WTC11 (cell line): ENCODE measurements around the gene ADAMTS18. TPM values are rescaled to one million over a fixed set of nuclear protein-coding genes. Genes with fewer than 3 reads are reported as not detected.
"Not testable (repeated sequence)": the region's sequence is repeated elsewhere in the genome, so short reads cannot be mapped to it uniquely, and the experiment has no call there.

Source experiments
- ATAC-seq: fragments of 200-7000 bp; cut with Tn5 transposase; 2 replicates; pipeline ENCODE4 v1.10.0; 2021; ENCODE audit warnings: mild to moderate bottlenecking, moderate library complexity
- CTCF ChIA-PET: fragments of 300-600 bp; sonication (Branson Sonifier 250); formaldehyde crosslinking; loops from one replicate; lab custom pipeline; 2021; ENCODE audit warnings: antibody characterized with exemption; lab: Charles Lee
- POLR2A ChIA-PET: fragments of 350-600 bp; sonication (Branson Sonifier 250); formaldehyde crosslinking; loops from one replicate; lab custom pipeline; 2021; ENCODE audit warnings: antibody characterized with exemption; lab: Charles Lee
- DNase-seq: peaks from one replicate; pipeline ENCODE4 v3.0.0; 2021; ENCODE audit warnings: low spot score
- H3K27ac Mint-ChIP-seq: 2 replicates; pipeline ENCODE4 v1.8.0; 2021; ENCODE audit warnings: mixed read lengths
- H3K27me3 Mint-ChIP-seq: 2 replicates; pipeline ENCODE4 v1.8.0; 2021; ENCODE audit warnings: low read depth, mild to moderate bottlenecking, moderate library complexity, mixed read lengths
- H3K36me3 Mint-ChIP-seq: 2 replicates; pipeline ENCODE4 v1.8.0; 2021; ENCODE audit warnings: mixed read lengths
- H3K4me1 Mint-ChIP-seq: 2 replicates; pipeline ENCODE4 v1.8.0; 2022; ENCODE audit warnings: mixed read lengths
- H3K4me3 Mint-ChIP-seq: 2 replicates; pipeline ENCODE4 v1.8.0; 2021; ENCODE audit warnings: mild to moderate bottlenecking, moderate library complexity, mixed read lengths
- H3K9me3 Mint-ChIP-seq: 2 replicates; pipeline ENCODE4 v1.8.0; 2021; ENCODE audit warnings: mixed read lengths
- ESRRA ChIP-seq: sonication (generic); formaldehyde crosslinking; IDR thresholded peaks from 2 replicates; pipeline ENCODE4 v1.8.1; 2022; ENCODE audit warnings: mild to moderate bottlenecking, missing genetic modification reagents, borderline replicate concordance
- FOXK1 ChIP-seq: sonication (generic); formaldehyde crosslinking; IDR thresholded peaks from 2 replicates; pipeline ENCODE4 v1.8.0; 2022; ENCODE audit warnings: mild to moderate bottlenecking, moderate library complexity, missing genetic modification reagents
- GABPB1 ChIP-seq: sonication (generic); formaldehyde crosslinking; IDR thresholded peaks from 2 replicates; pipeline ENCODE4 v1.8.1; 2023; ENCODE audit warnings: mild to moderate bottlenecking, missing genetic modification reagents
- HMGA2 ChIP-seq: fragments of 250-450 bp; sonication (Bioruptor Pico); IDR thresholded peaks from 2 replicates; pipeline ENCODE4 v1.4.0; 2021; ENCODE audit warnings: mild to moderate bottlenecking, moderate library complexity
- IRF2 ChIP-seq: sonication (generic); formaldehyde crosslinking; IDR thresholded peaks from 2 replicates; pipeline ENCODE4 v1.8.0; 2022; ENCODE audit warnings: low read depth, missing genetic modification reagents, borderline replicate concordance
- JAZF1 ChIP-seq: fragments of 250-450 bp; sonication (Bioruptor Pico); IDR thresholded peaks from 2 replicates; pipeline ENCODE4 v1.9.0; 2021; ENCODE audit warnings: moderate library complexity, mild to moderate bottlenecking, inconsistent platforms
- KAT7 ChIP-seq: sonication (generic); formaldehyde crosslinking; IDR thresholded peaks from 2 replicates; pipeline ENCODE4 v1.8.1; 2023; ENCODE audit warnings: missing genetic modification reagents, mild to moderate bottlenecking, borderline replicate concordance
- NR1H2 ChIP-seq: sonication (generic); formaldehyde crosslinking; IDR thresholded peaks from 2 replicates; pipeline ENCODE4 v1.9.0; 2021; ENCODE audit warnings: mild to moderate bottlenecking, moderate library complexity, missing genetic modification reagents
- PRRX2 ChIP-seq: fragments of 250-450 bp; sonication (Bioruptor Pico); IDR thresholded peaks from 2 replicates; pipeline ENCODE4 v1.8.0; 2021; ENCODE audit warnings: mild to moderate bottlenecking
- USF1 ChIP-seq: sonication (generic); formaldehyde crosslinking; IDR thresholded peaks from 2 replicates; pipeline ENCODE4 v1.8.0; 2022; ENCODE audit warnings: mild to moderate bottlenecking, missing genetic modification reagents
- ZNF121 ChIP-seq: sonication (generic); formaldehyde crosslinking; IDR thresholded peaks from 2 replicates; pipeline ENCODE4 v1.8.0; 2023; ENCODE audit warnings: missing genetic modification reagents
- ZNF281 ChIP-seq: sonication (generic); formaldehyde crosslinking; IDR thresholded peaks from 2 replicates; pipeline ENCODE4 v1.8.0; 2023; ENCODE audit warnings: mild to moderate bottlenecking, missing genetic modification reagents
- ZNF396 ChIP-seq: fragments of 250-450 bp; sonication (Bioruptor Pico); IDR thresholded peaks from 2 replicates; pipeline ENCODE4 v1.8.0; 2021; ENCODE audit warnings: mild to moderate bottlenecking, moderate library complexity, borderline replicate concordance
- ZNF416 ChIP-seq: fragments of 250-450 bp; sonication (Bioruptor Pico); IDR thresholded peaks from 2 replicates; pipeline ENCODE4 v1.9.0; 2021; ENCODE audit warnings: mild to moderate bottlenecking, inconsistent platforms
- ZNF532 ChIP-seq: fragments of 250-450 bp; sonication (Bioruptor Pico); IDR thresholded peaks from 2 replicates; pipeline ENCODE4 v1.9.0; 2021; ENCODE audit warnings: mild to moderate bottlenecking, borderline replicate concordance
- ZNF671 ChIP-seq: fragments of 250-450 bp; sonication (Bioruptor Pico); IDR thresholded peaks from 2 replicates; pipeline ENCODE4 v1.8.0; 2021; ENCODE audit warnings: mild to moderate bottlenecking
- ZSCAN18 ChIP-seq: fragments of 250-450 bp; sonication (Bioruptor Pico); IDR thresholded peaks from 2 replicates; pipeline ENCODE4 v2.1.2; 2022; ENCODE audit warnings: mild to moderate bottlenecking, moderate library complexity
- total RNA-seq: library from RNA; stranded (reverse); gene quantifications from 3 replicates; pipeline ENCODE4 v1.2.3, GENCODE V29; 2021

The ADAMTS18 gene
- total RNA-seq, 1 experiment from 2014 or later, result 0.17 TPM

- TF ChIP-seq ZSCAN18, result no peak
These were observed 152.5 kb downstream of the ADAMTS18 start (continued) for GRCh38 chr16:77282345-77282744.

GRCh38 chr16:77279316-77279715, 155.5 kb downstream of the ADAMTS18 start:
- DNase-seq, H3K27me3 Mint-ChIP-seq, ATAC-seq, H3K9me3 Mint-ChIP-seq, H3K27ac Mint-ChIP-seq, H3K4me1 Mint-ChIP-seq, POLR2A ChIA-PET, H3K36me3 Mint-ChIP-seq, H3K4me3 Mint-ChIP-seq: not testable (repeated sequence)
- CTCF ChIA-PET, result interaction anchor here (1.0 kb wide), 1 partner anchor 304 kb away, joined by 3 read pairs; no protein-coding TSS in a partner anchor

GRCh38 chr16:77277571-77277970, 157.3 kb downstream of the ADAMTS18 start:
- no peak overlapping the region for H3K27ac Mint-ChIP-seq
- TF ChIP-seq ZNF671 (CRISPR knock-in tag) (no peak), KAT7 (CRISPR knock-in tag) (no peak), FOXK1 (CRISPR knock-in tag) (no peak), ZNF532 (CRISPR knock-in tag) (no peak), JAZF1 (CRISPR knock-in tag) (no peak), ZNF121 (no peak), NR1H2 (no peak), GABPB1 (no peak), ESRRA (no peak), ZNF416 (CRISPR knock-in tag) (no peak), IRF2 (CRISPR knock-in tag) (no peak), PRRX2 (CRISPR knock-in tag) (no peak)
- no peaks in the 10 kb centered on the region for H3K36me3 Mint-ChIP-seq
- ChIA-PET CTCF (no interaction called here), POLR2A (no interaction called here)
- H3K4me3 Mint-ChIP-seq, result no peak overlapping the region
- H3K4me1 Mint-ChIP-seq, result peaks cover 11% of the 10 kb centered on the region
- DNase-seq (no peak), ATAC-seq (no peak)
- 0 out of 2 replicates have a peak, but pooled peaks cover 3% of the 10 kb centered on the region for H3K9me3 Mint-ChIP-seq
- H3K27me3 Mint-ChIP-seq, result no peaks in the 10 kb centered on the region

GRCh38 chr16:77277141-77277540, 157.7 kb downstream of the ADAMTS18 start:
- no peak overlapping the region for H3K4me3 Mint-ChIP-seq
- TF ChIP-seq HMGA2 (CRISPR knock-in tag) (no peak), ZSCAN18 (no peak), USF1 (CRISPR knock-in tag) (no peak), ZNF396 (CRISPR knock-in tag) (no peak), ZNF281 (CRISPR knock-in tag) (no peak)
- TF ChIP-seq, all 79 proteins: peak for 0
- ATAC-seq, result no peak
- Mint-ChIP-seq H3K4me1 (peaks cover 11% of the 10 kb centered on the region), H3K36me3 (no peaks in the 10 kb centered on the region), H3K27me3 (no peaks in the 10 kb centered on the region), H3K9me3 (0 out of 2 replicates have a peak, but pooled peaks cover 3% of the 10 kb centered on the region), H3K27ac (no peak overlapping the region)
- no peak for DNase-seq
- POLR2A ChIA-PET, result no interaction called here
- CTCF ChIA-PET, result no interaction called here
